ELF-1 (cell line): Measurements from ENCODE around the gene FLT4.
A peak's percentile ranks its signal among the peaks of the same experiment; 100 is the strongest.

ENCODE experiments used
- DNase-seq: peaks from one replicate; pipeline ENCODE4 v3.0.0-alpha.2; 2016; ENCODE audit warnings: low read depth, low spot score

FLT4 gene

GRCh38 chr5:180607861-180608571, 41.4 kb downstream of the FLT4 start:
- no peak for DNase-seq

DNA sequence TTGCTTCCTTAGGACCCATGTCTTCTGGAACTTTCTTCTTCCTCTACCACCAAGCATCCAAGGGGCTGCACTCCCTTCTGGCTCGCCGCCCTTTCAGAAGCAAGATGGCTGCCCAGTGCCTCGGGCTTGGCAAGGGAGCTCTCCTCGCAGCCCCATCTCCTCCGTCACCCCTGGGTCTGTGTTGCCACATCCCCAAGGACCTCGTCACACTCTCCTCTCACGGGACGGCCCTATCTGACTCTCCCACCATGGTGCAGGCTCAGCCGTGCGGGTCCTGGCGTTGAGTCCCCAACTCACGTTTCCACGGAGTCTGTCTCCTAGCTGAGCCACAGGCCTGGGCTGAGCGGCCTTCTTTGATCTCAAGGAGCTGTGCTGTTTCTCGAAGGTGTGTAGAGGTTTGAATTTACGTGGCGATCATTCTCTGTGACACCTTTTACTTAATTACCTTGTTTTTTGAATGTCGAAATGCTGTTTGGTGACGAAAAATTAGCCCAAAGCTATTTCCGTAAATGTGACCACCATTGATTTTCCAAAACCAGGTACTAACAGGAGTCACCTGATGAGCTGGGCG, 43.1 kb downstream of the FLT4 start:
- DNase-seq, result no peak

DNA sequence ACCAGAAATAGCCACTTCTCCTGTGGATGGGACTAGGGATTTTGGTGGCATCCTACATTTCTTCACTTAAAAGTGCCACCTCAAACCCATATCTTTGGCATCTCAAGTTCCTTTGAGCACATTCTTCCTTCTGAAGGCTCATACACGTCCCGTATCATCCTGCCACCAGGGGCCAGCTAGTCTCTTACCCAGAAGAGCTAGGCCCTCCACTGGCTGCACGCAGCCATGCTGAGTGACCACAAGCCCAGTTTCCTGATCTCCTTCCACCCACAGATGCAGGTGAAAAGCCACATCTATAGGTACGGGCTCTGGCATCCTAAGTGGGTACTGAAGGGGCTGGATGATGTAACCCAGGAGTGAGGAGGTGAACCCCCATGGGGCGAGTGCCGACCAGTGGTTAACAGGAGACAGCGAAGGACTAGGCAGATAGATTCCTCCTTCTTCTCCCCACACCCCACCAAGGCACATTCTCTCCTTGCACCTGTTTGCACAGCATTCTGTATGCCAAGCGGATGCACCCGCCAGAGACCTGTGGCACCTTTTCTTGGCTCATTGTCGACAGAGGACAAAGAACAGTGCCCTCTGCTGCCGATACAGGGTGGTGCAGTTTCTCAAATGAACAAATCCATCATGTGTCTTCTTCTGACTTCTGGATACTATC, 43.7 kb downstream of the FLT4 start:
- DNase-seq, result peak; percentile 47

DNA sequence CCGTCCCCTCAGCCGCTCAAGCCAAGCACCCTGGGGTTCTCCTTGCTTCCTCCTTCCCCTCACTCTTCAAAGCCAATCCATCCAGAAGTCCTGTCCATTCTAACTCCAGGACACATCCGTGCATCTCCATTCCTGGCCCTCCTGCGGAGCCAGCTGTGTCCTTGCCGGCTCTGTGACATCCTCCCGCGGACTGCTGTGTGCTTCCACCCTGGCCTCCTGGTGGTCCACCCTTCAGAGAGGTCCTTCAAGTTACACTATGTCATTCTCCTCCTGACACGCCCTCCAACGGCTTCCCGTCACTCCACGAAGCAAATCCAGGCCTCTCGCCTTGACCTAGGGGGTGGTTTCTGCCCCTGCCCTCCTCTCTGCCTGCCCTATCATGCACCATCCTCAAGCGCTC, 45.1 kb downstream of the FLT4 start:
- no peak for DNase-seq

DNA sequence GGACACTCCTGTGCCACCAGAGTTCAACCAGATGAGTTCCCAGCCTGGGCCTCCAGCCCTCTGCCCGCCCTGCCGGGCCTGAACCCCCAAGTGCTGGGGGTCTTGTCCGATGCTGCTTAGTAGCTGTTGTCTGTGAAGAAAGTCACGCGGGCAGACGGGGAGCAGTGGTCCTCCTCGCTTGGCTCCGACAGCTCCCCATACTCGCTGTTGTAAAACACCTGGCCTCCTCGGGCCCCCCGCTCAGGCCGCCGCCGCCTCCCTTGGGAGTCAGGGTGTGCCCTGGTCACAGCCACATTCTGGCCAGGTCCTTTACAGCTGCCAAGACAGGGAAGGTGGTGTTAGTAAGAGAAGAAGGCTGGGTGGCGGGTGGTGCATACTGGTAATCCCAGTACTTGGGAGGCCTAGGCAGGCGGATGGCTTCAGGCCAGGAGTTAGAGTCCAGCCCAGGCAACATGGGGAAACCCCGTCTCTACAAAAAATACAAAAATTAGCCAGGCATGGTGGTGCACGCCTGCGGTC, 46.3 kb downstream of the FLT4 start:
- DNase-seq, result no peak

GRCh38 chr5:180602481-180603075, 46.8 kb downstream of the FLT4 start:
- DNase-seq, result no peak

DNA sequence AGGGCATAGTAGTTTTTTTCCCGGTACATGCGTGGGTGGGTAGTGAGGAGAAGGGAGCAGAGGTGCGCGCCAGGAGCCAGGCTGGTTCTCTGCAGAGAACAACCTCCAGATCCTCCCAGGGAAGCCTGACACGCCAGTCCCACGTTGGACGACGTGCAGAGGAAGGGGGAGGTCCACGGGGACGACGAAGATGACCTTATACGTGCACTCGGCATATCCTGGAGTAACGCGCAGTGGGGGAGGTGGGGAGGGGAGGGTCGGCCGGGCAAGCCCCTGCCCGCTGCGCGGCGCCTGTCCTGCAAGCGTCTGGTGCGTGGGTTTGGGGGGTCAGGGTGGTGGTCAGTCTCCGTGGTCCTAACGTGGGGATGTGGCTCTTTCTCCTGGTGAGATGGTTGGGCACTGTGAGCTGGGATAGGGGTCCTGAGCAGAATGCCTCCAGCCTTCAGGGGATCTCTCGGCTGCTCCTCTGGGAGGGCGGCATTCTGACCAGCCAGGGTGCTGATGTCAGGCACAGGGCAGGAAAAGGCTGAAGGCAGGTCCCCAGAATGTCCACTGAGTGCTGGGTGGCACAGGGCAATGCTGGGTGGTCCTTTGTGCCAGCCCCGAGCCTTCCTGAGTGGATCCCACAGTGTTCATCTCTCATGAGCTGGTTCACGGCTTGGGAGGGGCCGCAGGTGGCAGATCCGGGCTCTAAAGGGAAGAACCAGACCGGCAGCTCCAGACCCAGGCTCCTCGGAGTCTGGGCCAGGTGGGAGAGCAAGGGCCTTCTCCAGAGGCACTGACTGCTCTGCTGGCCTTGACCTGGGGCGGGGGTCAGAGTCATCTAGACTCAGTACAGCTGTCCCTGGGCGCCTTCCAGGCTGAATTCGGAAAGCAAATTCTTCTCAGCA, 47.6 kb downstream of the FLT4 start:
- no peak for DNase-seq

GRCh38 chr5:180600554-180601041, 48.8 kb downstream of the FLT4 start:
- no peak for DNase-seq

DNA sequence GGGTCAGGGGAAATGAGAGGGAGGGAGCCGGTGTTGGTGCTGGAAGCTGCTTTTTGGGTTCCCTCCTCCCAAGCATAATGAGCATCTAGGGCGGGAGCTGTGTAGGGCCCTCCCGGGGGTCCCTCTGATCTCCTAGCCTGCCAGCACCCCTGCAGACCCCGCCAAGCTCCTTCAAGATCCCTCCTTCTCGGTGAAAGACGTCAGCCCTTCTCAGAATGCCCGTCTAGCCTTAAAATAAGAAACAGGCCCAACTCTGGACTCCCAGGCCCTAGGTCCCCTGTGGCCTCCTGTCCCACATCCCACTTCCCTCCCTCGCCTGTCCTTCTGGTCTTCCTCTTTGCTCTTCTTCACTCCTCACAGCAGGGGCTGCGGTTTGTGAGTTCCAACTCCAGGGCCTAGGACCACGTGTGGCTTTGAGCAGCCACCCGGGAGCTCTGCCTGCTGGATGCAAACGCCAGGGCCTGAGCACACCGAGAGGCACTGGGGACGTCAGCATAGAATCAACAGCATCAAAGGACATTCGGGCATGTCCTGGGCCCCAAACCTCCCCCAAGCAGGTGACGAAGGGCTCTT, 49.3 kb downstream of the FLT4 start:
- no peak for DNase-seq

- DNase-seq, result no peak
These were observed 49.8 kb downstream of the FLT4 start for GRCh38 chr5:180599590-180599914.

DNA sequence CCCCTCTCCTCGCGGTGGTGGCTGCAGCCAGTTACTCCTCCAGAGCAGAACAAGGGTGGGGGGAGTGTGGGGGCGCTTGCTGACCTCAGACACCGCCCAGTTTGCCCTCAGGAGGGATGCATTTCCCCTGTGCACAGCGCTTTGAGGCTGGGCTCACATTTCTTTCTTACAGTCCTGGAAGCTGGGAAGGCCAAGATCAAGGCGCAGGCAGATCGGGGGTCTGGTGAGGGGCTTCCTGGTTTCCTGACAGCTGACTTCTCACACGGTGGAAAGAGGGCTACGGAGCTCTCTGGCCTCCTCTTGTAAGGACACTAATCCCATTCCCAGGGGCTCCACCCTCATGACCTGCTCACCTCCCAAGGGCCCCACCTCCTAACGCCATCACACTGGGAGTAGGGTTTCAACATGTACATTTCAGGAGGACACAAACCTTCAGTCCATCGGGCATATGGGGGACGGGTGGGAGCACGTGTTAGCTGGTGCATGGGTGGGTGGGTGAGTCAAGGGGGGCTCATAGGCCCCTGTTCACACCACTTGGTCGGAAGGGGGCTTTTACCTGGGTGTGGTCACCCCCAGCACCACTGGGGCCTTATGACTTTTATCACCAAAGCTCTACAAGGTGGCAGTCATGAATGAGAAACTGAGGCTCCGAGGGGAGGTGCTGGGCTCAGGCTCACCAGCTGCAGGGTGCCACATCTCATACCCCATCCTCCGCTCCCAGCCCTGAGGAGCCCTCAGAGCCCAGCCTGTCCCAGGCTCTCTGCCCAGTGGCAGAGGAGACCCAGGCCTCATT, 50.4 kb downstream of the FLT4 start:
- no peak for DNase-seq

DNA sequence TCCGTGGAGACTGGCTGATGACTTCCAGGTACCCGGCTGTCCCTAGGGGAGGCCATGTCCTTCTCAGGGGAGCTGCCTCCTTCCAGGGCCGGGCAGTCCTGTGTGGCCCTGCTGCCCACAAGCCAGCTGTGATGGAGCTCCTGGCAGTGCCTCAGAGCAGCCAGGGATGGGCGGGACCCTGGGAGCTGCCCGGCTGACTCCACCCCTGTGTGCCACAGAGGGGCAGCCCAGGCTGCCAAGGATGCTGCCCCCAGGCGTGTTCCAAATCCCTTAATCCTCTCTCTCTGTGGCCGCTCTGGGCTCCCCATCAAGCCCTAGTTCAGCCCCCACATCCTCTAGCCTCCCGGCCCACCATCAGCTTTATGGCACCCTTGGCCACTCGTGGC, 51.1 kb downstream of the FLT4 start:
- DNase-seq, result no peak

GRCh38 chr5:180596668-180597231, 52.6 kb downstream of the FLT4 start:
- DNase-seq, result no peak

DNA sequence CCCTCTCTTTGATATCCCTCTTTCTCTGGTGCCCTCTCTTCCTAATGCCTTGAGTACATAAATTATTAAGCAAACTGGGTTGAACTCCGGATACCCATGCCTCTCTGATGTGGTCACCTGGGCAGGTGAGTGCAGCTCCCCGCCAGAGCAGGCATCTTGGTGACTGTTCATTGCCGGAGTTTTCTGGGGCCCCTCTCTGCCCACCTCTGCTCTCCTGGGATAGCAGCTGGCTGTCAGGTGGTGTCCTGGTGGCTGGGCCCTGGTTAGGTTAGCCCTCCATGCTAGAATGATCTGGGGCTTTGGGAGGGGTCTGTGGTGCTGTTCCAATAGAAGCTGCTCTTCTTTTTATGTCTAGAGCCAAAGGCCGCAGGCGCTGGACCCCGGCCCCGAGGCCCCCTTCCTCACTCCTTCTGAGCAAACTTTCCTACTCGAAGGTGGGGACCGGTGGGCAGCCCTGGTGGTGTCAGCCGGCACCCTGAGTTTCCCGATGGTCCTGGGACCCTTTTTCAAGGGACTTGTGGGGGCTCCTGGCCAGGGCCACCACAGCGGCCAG, 53.2 kb downstream of the FLT4 start:
- no peak for DNase-seq

- no peak for DNase-seq
These were observed 53.9 kb downstream of the FLT4 start for GRCh38 chr5:180595381-180596114.

- DNase-seq, result no peak
These were observed 54.4 kb downstream of the FLT4 start for GRCh38 chr5:180595046-180595379.

- DNase-seq, result no peak
These were observed 54.9 kb downstream of the FLT4 start for GRCh38 chr5:180594311-180595045.

DNA sequence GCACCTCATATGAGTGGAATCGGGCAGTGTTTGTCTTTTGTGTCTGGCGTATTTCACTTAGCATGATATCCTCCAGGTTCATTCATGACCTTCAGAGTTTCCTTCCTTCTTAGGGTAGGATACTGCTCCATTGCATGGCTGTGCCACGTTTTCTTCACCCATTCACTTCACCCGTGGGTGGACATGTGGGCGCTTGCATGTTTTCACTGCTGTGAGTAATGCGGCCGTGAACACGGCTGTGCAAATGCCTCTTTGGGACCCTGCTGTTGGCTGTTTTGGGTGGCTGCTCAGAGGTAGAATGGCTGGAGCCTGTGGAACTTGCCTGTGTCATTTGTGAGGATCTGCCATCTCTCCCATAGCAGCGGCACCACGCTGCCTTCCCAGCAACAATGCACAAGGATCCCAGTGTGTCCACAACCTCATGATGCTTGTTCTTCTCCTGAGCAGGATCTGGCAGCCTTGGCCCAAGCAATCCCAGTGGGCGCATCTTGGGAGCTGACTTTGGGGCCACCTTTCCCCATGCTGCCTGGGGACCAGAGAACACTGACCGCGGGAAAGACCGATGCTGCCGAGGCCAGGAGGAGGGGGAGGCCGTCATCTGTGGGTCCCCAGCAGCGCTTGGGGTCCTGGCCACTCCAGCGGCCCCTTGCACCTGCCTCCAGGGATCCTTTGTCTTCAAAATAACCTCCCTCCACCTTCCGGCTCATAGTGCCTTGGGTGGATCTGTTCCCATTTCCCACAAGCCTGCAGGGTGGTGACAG, 55.8 kb downstream of the FLT4 start:
- DNase-seq, result no peak
